Activated effector memory CD4-positive, alpha-beta T cell treated with anti-CD3 and anti-CD28 coated beads, Interleukin-2, amount 50 U/mL, for 16 hours (primary cell): ENCODE results near the gene TUBAL3.

ENCODE experiments used
- DNase-seq: peaks from one replicate; pipeline ENCODE4 v3.0.0-alpha.2; 2020

TUBAL3 gene

GRCh38 chr10:5373891-5374611 lies 30.6 kb downstream of the TUBAL3 start:
- DNase-seq: no peak

- DNase-seq: no peak
Measured at GRCh38 chr10:5373307-5373706, 31.3 kb downstream of the TUBAL3 start.

- no peak for DNase-seq
Measured at GRCh38 chr10:5370493-5371352, 33.9 kb downstream of the TUBAL3 start.

- DNase-seq: no peak
Measured at GRCh38 chr10:5369362-5370158, 35.1 kb downstream of the TUBAL3 start.

GRCh38 chr10:5365928-5366327 lies 38.7 kb downstream of the TUBAL3 start:
- DNase-seq: no peak

GRCh38 chr10:5364890-5365338 lies 39.7 kb downstream of the TUBAL3 start, which contains the start of gene UCN3:
Gene UCN3 (plus strand): TSS chr10:5364966. CDS start chr10:5373721, 8,755 bp downstream.
- DNase-seq: no peak

- DNase-seq: no peak
Measured at GRCh38 chr10:5364374-5364773, 40.3 kb downstream of the TUBAL3 start.

GRCh38 chr10:5362873-5363272 lies 41.8 kb downstream of the TUBAL3 start:
- no peak for DNase-seq

- DNase-seq: no peak
Measured at GRCh38 chr10:5361966-5362365, 42.7 kb downstream of the TUBAL3 start.

GRCh38 chr10:5360318-5360915 lies 44.2 kb downstream of the TUBAL3 start:
- DNase-seq: no peak

GRCh38 chr10:5356302-5356763 lies 48.3 kb downstream of the TUBAL3 start:
- DNase-seq: no peak

- no peak for DNase-seq
Measured at GRCh38 chr10:5355594-5356301, 48.9 kb downstream of the TUBAL3 start.

GRCh38 chr10:5354068-5354467 lies 50.6 kb downstream of the TUBAL3 start:
- DNase-seq: no peak

- DNase-seq: no peak
Measured at GRCh38 chr10:5349362-5349761, 55.3 kb downstream of the TUBAL3 start.

- no peak for DNase-seq
Measured at GRCh38 chr10:5346881-5347280, 57.7 kb downstream of the TUBAL3 start.

GRCh38 chr10:5344746-5345145 lies 59.9 kb downstream of the TUBAL3 start:
- no peak for DNase-seq

- no peak for DNase-seq
Measured at GRCh38 chr10:5343979-5344378, 60.6 kb downstream of the TUBAL3 start.

- DNase-seq: no peak
Measured at GRCh38 chr10:5343561-5343960, 61.1 kb downstream of the TUBAL3 start.
